ENCODE measurements around the gene EXOC4. TPM values are rescaled to one million over a fixed set of nuclear protein-coding genes. Genes with fewer than 3 reads are reported as not detected.

EXOC4 gene
- total and polyA plus RNA-seq, 2 of the 8 experiments (the other 6 are each of a cell fraction or from before 2014, with no cell fraction given) = 27.0 to 67.3 TPM

- TF ChIP-seq CHD7 (IDR thresholded peaks at IDR 0.05; ENCODE audit: insufficient replicate concordance, low read length) = no peak
- no peak for TF ChIP-seq HDAC2 (IDR thresholded peaks at IDR 0.05; ENCODE audit: borderline replicate concordance in 1 of 2, low read depth in 2 of 2, low read length in 2 of 2)
- TF ChIP-seq KDM1A (IDR thresholded peaks at IDR 0.05; ENCODE audit: borderline replicate concordance, low read length) = no peak
- no peak for TF ChIP-seq BACH1 (IDR thresholded peaks at IDR 0.05; ENCODE audit: low read length)
- TF ChIP-seq RNF2 (IDR thresholded peaks at IDR 0.05; ENCODE audit: borderline replicate concordance, low read depth, low read length, missing control alignments, poor library complexity, severe bottlenecking) = no peak
- TF ChIP-seq JUN (IDR thresholded peaks at IDR 0.05; ENCODE audit: low read depth, low read length) = no peak
- no peak for TF ChIP-seq TAF7 (optimal IDR thresholded peaks at IDR 0.05; ENCODE audit: borderline replicate concordance, low read depth, low read length)
- no peak for TF ChIP-seq BCL11A (IDR thresholded peaks at IDR 0.05; ENCODE audit: low read depth in 2 of 2, low read length in 2 of 2)
- no peak for TF ChIP-seq HDAC6 (IDR thresholded peaks at IDR 0.05; ENCODE audit: low read depth, low read length)
- no peak for TF ChIP-seq NANOG (IDR thresholded peaks at IDR 0.05; ENCODE audit: insufficient read depth, low read depth, low read length, poor library complexity, severe bottlenecking)
- no peak for TF ChIP-seq POU5F1 (IDR thresholded peaks at IDR 0.05; ENCODE audit: low read depth, low read length)
These were observed 428.7 kb downstream of the EXOC4 start (continued) for GRCh38 chr7:133681529-133681928.
